SK-N-SH (cell line): Measurements from ENCODE around the gene TCF12. TPM values are rescaled to one million over a fixed set of nuclear protein-coding genes. Genes with fewer than 3 reads are reported as not detected.

ENCODE experiments used
- CTCF ChIA-PET: fragments of 300-600, 350-600 bp; formaldehyde crosslinking; extraction: SDS; loops from one replicate; lab custom pipeline; 2021; lab: Yijun Ruan, JAX
- POLR2A ChIA-PET: fragments of 350-600 bp; sonication (Branson Sonifier 250); formaldehyde crosslinking; extraction: SDS; loops from one replicate; lab custom pipeline; 2020; ENCODE audit warnings: antibody characterized with exemption, inconsistent platforms; lab: Yijun Ruan, JAX
- DNase-seq: peaks from one replicate; pipeline ENCODE4 v3.0.0; 2012
- H2AFZ ChIP-seq: fragments of 200-600 bp; sonication (generic); 2 replicates; pipeline ENCODE4 v1.8.1; 2016; ENCODE audit warnings: antibody characterized with exemption, mild to moderate bottlenecking, low read depth
- H3F3A ChIP-seq: fragments of 200-600 bp; sonication (generic); replicated peaks from 2 replicates; pipeline ENCODE3; 2016; ENCODE audit warnings: antibody characterized with exemption, mild to moderate bottlenecking; ENCODE audit not compliant: insufficient read depth
- H3K27ac ChIP-seq, 2 experiments: fragments of 200-500 bp in 1 of 2; fragments of 200-600 bp in 1 of 2; sonication (Bioruptor generic) in 1 of 2; sonication (generic), shearing (Covaris generic) in 1 of 2; 2 replicates each; pipeline versions ENCODE4 v1.5.1 to v1.6.1; 2014 to 2016; ENCODE audit warnings: low read depth in 2 of 2, inconsistent platforms in 1 of 2, low read length in 1 of 2, mild to moderate bottlenecking in 1 of 2, mixed read lengths in 1 of 2
- H3K27me3 ChIP-seq: fragments of 200-600 bp; sonication (generic), shearing (Covaris generic); 2 replicates; pipeline ENCODE4 v1.6.1; 2016; ENCODE audit warnings: mixed run types; ENCODE audit not compliant: insufficient read depth
- H3K36me3 ChIP-seq, 2 experiments: fragments of 200-500 bp in 1 of 2; fragments of 200-600 bp in 1 of 2; sonication (Bioruptor generic) in 1 of 2; sonication (generic) in 1 of 2; replicated peaks in 1 of 2; 2 replicates each; pipeline versions ENCODE3 to v1.5.1; 2014 to 2016; ENCODE audit warnings: low read length in 1 of 2, mild to moderate bottlenecking in 1 of 2; ENCODE audit not compliant: insufficient read depth in 2 of 2, control insufficient read depth in 1 of 2
- H3K4me1 ChIP-seq, 2 experiments: fragments of 200-500 bp in 1 of 2; fragments of 200-600 bp in 1 of 2; sonication (Bioruptor generic) in 1 of 2; sonication (generic), shearing (Covaris generic) in 1 of 2; 2 replicates each; pipeline versions ENCODE4 v1.5.1 to v1.6.1; 2014 to 2016; ENCODE audit warnings: low read depth in 1 of 2, low read length in 1 of 2, mixed run types in 1 of 2; ENCODE audit not compliant: insufficient read depth in 2 of 2, control insufficient read depth in 1 of 2
- H3K4me2 ChIP-seq: fragments of 200-600 bp; sonication (generic), shearing (Covaris generic); 2 replicates; pipeline ENCODE4 v1.6.1; 2017; ENCODE audit warnings: mixed run types
- H3K4me3 ChIP-seq, 2 experiments: fragments of 200-500 bp in 1 of 2; fragments of 200-600 bp in 1 of 2; sonication (Bioruptor generic) in 1 of 2; sonication (generic), shearing (Covaris generic) in 1 of 2; 2 replicates each; pipeline versions ENCODE4 v1.5.1 to v1.8.1; 2014 to 2016; ENCODE audit warnings: low read depth in 2 of 2, inconsistent platforms in 1 of 2, low read length in 1 of 2, mild to moderate bottlenecking in 1 of 2, mixed read lengths in 1 of 2, moderate library complexity in 1 of 2
- H3K79me2 ChIP-seq: fragments of 200-600 bp; sonication (generic); 2 replicates; pipeline ENCODE4 v1.8.1; 2017; ENCODE audit warnings: mild to moderate bottlenecking; ENCODE audit not compliant: insufficient read depth
- H3K9ac ChIP-seq: fragments of 200-600 bp; sonication (generic); 2 replicates; pipeline ENCODE4 v1.6.1; 2017; ENCODE audit warnings: mixed run types
- H3K9me2 ChIP-seq: fragments of 200-600 bp; sonication (generic); 2 replicates; pipeline ENCODE4 v1.6.1; 2017; ENCODE audit warnings: mixed run types
- H3K9me3 ChIP-seq: fragments of 200-600 bp; sonication (generic); 2 replicates; pipeline ENCODE4 v1.6.1; 2017; ENCODE audit warnings: mixed run types, mild to moderate bottlenecking, moderate library complexity
- H4K20me1 ChIP-seq: fragments of 200-600 bp; sonication (generic); 2 replicates; pipeline ENCODE4 v1.6.1; 2017; ENCODE audit warnings: mild to moderate bottlenecking, mixed run types; ENCODE audit not compliant: insufficient read depth
- CHD2 ChIP-seq: fragments of 150-350 bp; IDR thresholded peaks from 2 replicates; pipeline ENCODE4 v1.6.1; 2018; ENCODE audit warnings: low read length; ENCODE audit not compliant: partially characterized antibody
- ELF1 ChIP-seq: IDR thresholded peaks from 2 replicates; pipeline ENCODE4 v1.4.0; 2012
- EZH2phosphoT487 ChIP-seq: fragments of 200-600 bp; sonication (generic); IDR thresholded peaks from 2 replicates; pipeline ENCODE4 v1.6.1; 2017; ENCODE audit warnings: low read depth, mixed run types, mild to moderate bottlenecking, antibody characterized with exemption, moderate library complexity, borderline replicate concordance
- FOXM1 ChIP-seq: IDR thresholded peaks from 2 replicates; pipeline ENCODE4 v1.4.0; 2012; ENCODE audit warnings: low read depth, mild to moderate bottlenecking
- MXI1 ChIP-seq: IDR thresholded peaks from 2 replicates; pipeline ENCODE4 v1.6.1; 2012; ENCODE audit warnings: mild to moderate bottlenecking, low read depth, low read length, improper control_type of control experiment
- NFIC ChIP-seq: IDR thresholded peaks from 2 replicates; pipeline ENCODE4 v1.4.0; 2012; ENCODE audit warnings: borderline replicate concordance
- NRF1 ChIP-seq: IDR thresholded peaks from 2 replicates; pipeline ENCODE4 v1.6.1; 2012; ENCODE audit warnings: low read depth, mild to moderate bottlenecking, low read length
- POLR2AphosphoS5 ChIP-seq: IDR thresholded peaks from 2 replicates; pipeline ENCODE4 v1.6.1; 2012; ENCODE audit warnings: low read depth, low read length
- RAD21 ChIP-seq: IDR thresholded peaks from 2 replicates; pipeline ENCODE4 v1.6.1; 2012; ENCODE audit warnings: mild to moderate bottlenecking, low read length
- TAF1 ChIP-seq: IDR thresholded peaks from 2 replicates; pipeline ENCODE4 v1.6.1; 2012; ENCODE audit warnings: low read depth, mild to moderate bottlenecking, low read length, moderate library complexity, borderline replicate concordance
- YY1 ChIP-seq: IDR thresholded peaks from 2 replicates; pipeline ENCODE4 v1.4.0; 2012; ENCODE audit warnings: low read depth, mild to moderate bottlenecking
- WGBS: methylation state at CpG from one replicate; pipeline ENCODE4 v1.1.6; 2017; ENCODE audit warnings: low lambda C conversion rate; 5-methylcytosine and 5-hydroxymethylcytosine counted together
- polyA plus RNA-seq, 3 experiments: library from polyadenylated mRNA; depleted of rRNA; stranded (reverse); fragments of >200 nt; gene quantifications; 2 replicates each; pipeline ENCODE4 v1.2.3, GENCODE V29; 2012
- TF ChIP-seq, protein P1 (sequence below): IDR thresholded peaks from 2 replicates; pipeline ENCODE4 v1.6.1; 2012; ENCODE audit warnings: mild to moderate bottlenecking, low read depth, low read length, moderate library complexity
- TF ChIP-seq, protein P2 (sequence below): IDR thresholded peaks from 2 replicates; pipeline ENCODE4 v1.4.0; 2012; ENCODE audit warnings: low read depth, borderline replicate concordance

TCF12 gene
- polyA plus RNA-seq, 1 of the 3 experiments (the other 2 are of a cell fraction): 49.6 TPM

DNA sequence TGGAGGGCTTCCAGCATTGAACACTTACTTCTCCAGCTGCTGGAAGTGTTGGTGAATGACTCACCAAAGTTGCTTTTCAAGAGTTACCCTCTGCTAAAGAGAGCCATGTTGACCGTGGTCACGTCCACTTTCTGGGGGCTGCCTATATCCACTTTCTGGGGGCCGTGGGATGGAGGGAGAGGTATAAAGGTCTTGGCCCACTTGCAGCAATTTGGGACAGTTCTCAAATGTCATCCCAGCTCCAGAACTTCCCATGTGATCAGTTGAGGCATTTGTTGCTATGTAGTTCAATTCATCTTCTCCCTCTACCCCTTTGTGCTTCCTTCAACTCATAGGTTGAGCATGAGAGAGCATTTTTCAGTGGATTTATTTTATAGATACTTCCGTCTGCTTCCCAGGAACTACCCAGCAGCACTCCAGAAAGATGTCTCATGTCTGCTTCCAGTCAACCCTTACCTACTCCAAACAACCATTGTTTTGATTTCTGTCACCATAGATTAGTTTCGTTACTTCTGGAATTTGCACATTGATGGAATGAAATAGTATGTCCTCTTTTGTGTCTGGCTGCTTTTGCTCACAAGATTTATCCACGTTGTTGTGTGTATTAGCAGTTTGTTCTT, 130.6 kb downstream of the TCF12 start:
- no peak overlapping the region for H3K4me3 ChIP-seq
- 96% methylated on average over 6 of the region's 6 CpGs for WGBS
- ChIA-PET CTCF (no interaction called here), POLR2A (no interaction called here)
- H3K79me2 ChIP-seq: peaks cover 96% of the 10 kb centered on the region
- H3F3A ChIP-seq: peaks cover 7% of the 10 kb centered on the region
- H3K4me2 ChIP-seq: no peak overlapping the region
- H3K9me3 ChIP-seq: no peaks in the 10 kb centered on the region
- peaks cover 0 to 5% of the 10 kb centered on the region in 2 experiments for H3K36me3 ChIP-seq
- no peaks in the 10 kb centered on the region; the same call in 1 of the 2 replicates for H4K20me1 ChIP-seq
- TF ChIP-seq FOXM1 (no peak), POLR2AphosphoS5 (no peak), YY1 (no peak), MXI1 (no peak), CHD2 (no peak), ELF1 (no peak), TAF1 (no peak), NFIC (no peak), RAD21 (no peak), EZH2phosphoT487 (no peak)
- TF ChIP-seq, protein P1, sequence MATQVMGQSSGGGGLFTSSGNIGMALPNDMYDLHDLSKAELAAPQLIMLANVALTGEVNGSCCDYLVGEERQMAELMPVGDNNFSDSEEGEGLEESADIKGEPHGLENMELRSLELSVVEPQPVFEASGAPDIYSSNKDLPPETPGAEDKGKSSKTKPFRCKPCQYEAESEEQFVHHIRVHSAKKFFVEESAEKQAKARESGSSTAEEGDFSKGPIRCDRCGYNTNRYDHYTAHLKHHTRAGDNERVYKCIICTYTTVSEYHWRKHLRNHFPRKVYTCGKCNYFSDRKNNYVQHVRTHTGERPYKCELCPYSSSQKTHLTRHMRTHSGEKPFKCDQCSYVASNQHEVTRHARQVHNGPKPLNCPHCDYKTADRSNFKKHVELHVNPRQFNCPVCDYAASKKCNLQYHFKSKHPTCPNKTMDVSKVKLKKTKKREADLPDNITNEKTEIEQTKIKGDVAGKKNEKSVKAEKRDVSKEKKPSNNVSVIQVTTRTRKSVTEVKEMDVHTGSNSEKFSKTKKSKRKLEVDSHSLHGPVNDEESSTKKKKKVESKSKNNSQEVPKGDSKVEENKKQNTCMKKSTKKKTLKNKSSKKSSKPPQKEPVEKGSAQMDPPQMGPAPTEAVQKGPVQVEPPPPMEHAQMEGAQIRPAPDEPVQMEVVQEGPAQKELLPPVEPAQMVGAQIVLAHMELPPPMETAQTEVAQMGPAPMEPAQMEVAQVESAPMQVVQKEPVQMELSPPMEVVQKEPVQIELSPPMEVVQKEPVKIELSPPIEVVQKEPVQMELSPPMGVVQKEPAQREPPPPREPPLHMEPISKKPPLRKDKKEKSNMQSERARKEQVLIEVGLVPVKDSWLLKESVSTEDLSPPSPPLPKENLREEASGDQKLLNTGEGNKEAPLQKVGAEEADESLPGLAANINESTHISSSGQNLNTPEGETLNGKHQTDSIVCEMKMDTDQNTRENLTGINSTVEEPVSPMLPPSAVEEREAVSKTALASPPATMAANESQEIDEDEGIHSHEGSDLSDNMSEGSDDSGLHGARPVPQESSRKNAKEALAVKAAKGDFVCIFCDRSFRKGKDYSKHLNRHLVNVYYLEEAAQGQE: no peak
- TF ChIP-seq, protein P2, sequence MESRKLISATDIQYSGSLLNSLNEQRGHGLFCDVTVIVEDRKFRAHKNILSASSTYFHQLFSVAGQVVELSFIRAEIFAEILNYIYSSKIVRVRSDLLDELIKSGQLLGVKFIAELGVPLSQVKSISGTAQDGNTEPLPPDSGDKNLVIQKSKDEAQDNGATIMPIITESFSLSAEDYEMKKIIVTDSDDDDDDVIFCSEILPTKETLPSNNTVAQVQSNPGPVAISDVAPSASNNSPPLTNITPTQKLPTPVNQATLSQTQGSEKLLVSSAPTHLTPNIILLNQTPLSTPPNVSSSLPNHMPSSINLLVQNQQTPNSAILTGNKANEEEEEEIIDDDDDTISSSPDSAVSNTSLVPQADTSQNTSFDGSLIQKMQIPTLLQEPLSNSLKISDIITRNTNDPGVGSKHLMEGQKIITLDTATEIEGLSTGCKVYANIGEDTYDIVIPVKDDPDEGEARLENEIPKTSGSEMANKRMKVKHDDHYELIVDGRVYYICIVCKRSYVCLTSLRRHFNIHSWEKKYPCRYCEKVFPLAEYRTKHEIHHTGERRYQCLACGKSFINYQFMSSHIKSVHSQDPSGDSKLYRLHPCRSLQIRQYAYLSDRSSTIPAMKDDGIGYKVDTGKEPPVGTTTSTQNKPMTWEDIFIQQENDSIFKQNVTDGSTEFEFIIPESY: no peak
- no peak overlapping the region for H3K9ac ChIP-seq
- no peak for DNase-seq
- H2AFZ ChIP-seq: no peak overlapping the region
- H3K27me3 ChIP-seq: no peaks in the 10 kb centered on the region
- H3K27ac ChIP-seq: peak overlapping the region in 1 of 2 experiments; percentile 8; a peak in 1 of 4 replicates
- H3K4me1 ChIP-seq: peaks cover 3 to 6% of the 10 kb centered on the region in 2 experiments; a peak in 2 of 4 replicates
- no peaks in the 10 kb centered on the region for H3K9me2 ChIP-seq

DNA sequence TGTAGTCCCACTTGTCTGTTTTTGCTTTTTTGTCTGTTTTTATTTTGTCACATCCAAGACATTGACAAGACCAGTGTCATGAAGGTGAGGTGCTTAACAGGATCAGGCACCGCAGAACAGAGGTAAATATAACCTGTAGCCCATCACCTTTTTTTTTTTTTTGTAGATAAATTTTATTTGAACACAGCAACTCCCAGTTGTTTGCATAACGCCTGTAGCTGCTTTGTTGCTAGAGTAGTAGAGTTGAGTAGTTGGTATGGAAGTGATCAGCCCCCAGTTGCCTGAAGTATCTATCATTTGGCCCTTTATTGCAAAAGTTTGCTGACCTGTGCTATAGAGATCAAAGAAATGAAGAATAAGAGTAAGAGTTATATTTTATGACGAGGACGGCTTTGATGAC, 135.0 kb downstream of the TCF12 start:
- 97% methylated on average over 4 of the region's 4 CpGs for WGBS
- no peaks in the 10 kb centered on the region for H3K36me3 ChIP-seq
- H3K9ac ChIP-seq: no peak overlapping the region
- no peaks in the 10 kb centered on the region for H3K9me2 ChIP-seq
- no peak for DNase-seq
- no peaks in the 10 kb centered on the region for H3K27me3 ChIP-seq
- no peaks in the 10 kb centered on the region for H3K9me3 ChIP-seq
- H3K4me2 ChIP-seq: no peak overlapping the region
- no peak overlapping the region for H3K27ac ChIP-seq
- H4K20me1 ChIP-seq: no peaks in the 10 kb centered on the region; the same call in 1 of the 2 replicates
- H2AFZ ChIP-seq: no peak overlapping the region
- H3K4me1 ChIP-seq: peaks cover 3 to 29% of the 10 kb centered on the region in 2 experiments; a peak in 2 of 4 replicates
- ChIA-PET CTCF (interaction anchor here (0.6 to 0.9 kb wide), 2 partner anchors 73 to 485 kb away, joined by 3 read pairs; no protein-coding TSS in a partner anchor), POLR2A (no interaction called here)
- H3K79me2 ChIP-seq: peaks cover 96% of the 10 kb centered on the region
- peaks cover 10% of the 10 kb centered on the region for H3F3A ChIP-seq
- no peak overlapping the region for H3K4me3 ChIP-seq
- TF ChIP-seq MXI1 (no peak), NRF1 (no peak)
